ENCODE results near the gene PAX8. TPM values are rescaled to one million over a fixed set of nuclear protein-coding genes. Genes with fewer than 3 reads are reported as not detected.

PAX8 gene
- total and polyA plus RNA-seq, 2 donors (not counting 1 experiment from before 2014, with no cell fraction given) = 0.26 to 0.50 TPM

- no peak for DNase-seq (ENCODE audit: low read depth in 2 of 2)
- Histone ChIP-seq H3K36me3 (ENCODE audit: control insufficient read depth, insufficient read depth, low read length) (no peaks in the 10 kb centered on the region), H3K4me3 (replicated peaks in 1 of 4; ENCODE audit: control extremely low read depth in 1 of 4, insufficient read depth in 1 of 4, low read depth in 3 of 4, low read length in 4 of 4) (no peak overlapping the region), H3K9me3 (ENCODE audit: control insufficient read depth, insufficient read depth, low read depth, low read length) (no peaks in the 10 kb centered on the region), H2AFZ (ENCODE audit: low read length) (no peak overlapping the region), H3K9ac (ENCODE audit: insufficient read depth, low read length) (no peak overlapping the region), H3K27ac (ENCODE audit: insufficient read depth, low read length) (no peak overlapping the region), H3K27me3 (ENCODE audit: control insufficient read depth, insufficient read depth, low read length) (no peaks in the 10 kb centered on the region), H3K4me2 (ENCODE audit: extremely low read depth, insufficient read depth, low read length) (no peak overlapping the region), H3K4me1 (ENCODE audit: control insufficient read depth, extremely low read depth, insufficient read depth, low read length) (no peaks in the 10 kb centered on the region), H3K79me2 (ENCODE audit: control insufficient read depth, insufficient read depth, low read length) (no peaks in the 10 kb centered on the region), H4K20me1 (ENCODE audit: control insufficient read depth, extremely low read depth, insufficient read depth, low read length) (no peaks in the 10 kb centered on the region)
- TF ChIP-seq CTCF (conservative IDR thresholded peaks at IDR 0.05 in 1 of 2, IDR thresholded peaks at IDR 0.05 in 1 of 2; ENCODE audit: low read depth in 1 of 2, low read length in 2 of 2) (no peak), EZH2 (IDR thresholded peaks at IDR 0.05; ENCODE audit: low read length, missing control alignments) (no peak)
Measured at GRCh38 chr2:113174376-113174750, 104.4 kb downstream of the PAX8 start.

- H3K27ac ChIP-seq (ENCODE audit: insufficient read depth, low read length) = no peak within 1 kb of the TSS
- TF ChIP-seq CTCF (conservative IDR thresholded peaks at IDR 0.05 in 1 of 2, IDR thresholded peaks at IDR 0.05 in 1 of 2; ENCODE audit: low read depth in 1 of 2, low read length in 2 of 2) (no peak), EZH2 (IDR thresholded peaks at IDR 0.05; ENCODE audit: low read length, missing control alignments) (no peak)
Measured at GRCh38 chr2:113173542-113174375, 105.0 kb downstream of the PAX8 start, which contains the start of gene PSD4. PSD4 (plus strand) TSS chr2:113173971; CDS start chr2:113182457, 8,486 bp downstream.

GRCh38 chr2:113172721-113173541, 105.8 kb downstream of the PAX8 start:
- no peaks in the 10 kb centered on the region for H3K79me2 ChIP-seq (ENCODE audit: control insufficient read depth, insufficient read depth, low read length)
- DNase-seq (ENCODE audit: low read depth in 2 of 2) = no peak
- no peak overlapping the region for H3K27ac ChIP-seq (ENCODE audit: insufficient read depth, low read length)
- no peaks in the 10 kb centered on the region for H3K9me3 ChIP-seq (ENCODE audit: control insufficient read depth, insufficient read depth, low read depth, low read length)
- no peaks in the 10 kb centered on the region for H3K4me1 ChIP-seq (ENCODE audit: control insufficient read depth, extremely low read depth, insufficient read depth, low read length)
- H2AFZ ChIP-seq (ENCODE audit: low read length) = no peak overlapping the region
- no peak overlapping the region for H3K9ac ChIP-seq (ENCODE audit: insufficient read depth, low read length)
- H3K27me3 ChIP-seq (ENCODE audit: control insufficient read depth, insufficient read depth, low read length) = no peaks in the 10 kb centered on the region
- no peaks in the 10 kb centered on the region for H4K20me1 ChIP-seq (ENCODE audit: control insufficient read depth, extremely low read depth, insufficient read depth, low read length)
- TF ChIP-seq EZH2 (IDR thresholded peaks at IDR 0.05; ENCODE audit: low read length, missing control alignments) (no peak), CTCF (conservative IDR thresholded peaks at IDR 0.05 in 1 of 2, IDR thresholded peaks at IDR 0.05 in 1 of 2; ENCODE audit: low read depth in 1 of 2, low read length in 2 of 2) (no peak)
- no peak overlapping the region for H3K4me3 ChIP-seq (replicated peaks in 1 of 4; ENCODE audit: control extremely low read depth in 1 of 4, insufficient read depth in 1 of 4, low read depth in 3 of 4, low read length in 4 of 4)
- no peaks in the 10 kb centered on the region for H3K36me3 ChIP-seq (ENCODE audit: control insufficient read depth, insufficient read depth, low read length)
- H3K4me2 ChIP-seq (ENCODE audit: extremely low read depth, insufficient read depth, low read length) = no peak overlapping the region

More at GRCh38 chr2:113173542-113174375, 105.0 kb downstream of the PAX8 start, which contains the start of gene PSD4:
- no peak within 1 kb of the TSS for H3K4me2 ChIP-seq (ENCODE audit: extremely low read depth, insufficient read depth, low read length)
- no peak within 1 kb of the TSS for H2AFZ ChIP-seq (ENCODE audit: low read length)
- no peaks in the 10 kb centered on the region for H3K79me2 ChIP-seq (ENCODE audit: control insufficient read depth, insufficient read depth, low read length)
- no peaks in the 10 kb centered on the region for H3K4me1 ChIP-seq (ENCODE audit: control insufficient read depth, extremely low read depth, insufficient read depth, low read length)
- no peaks in the 10 kb centered on the region for H4K20me1 ChIP-seq (ENCODE audit: control insufficient read depth, extremely low read depth, insufficient read depth, low read length)
- no peak within 1 kb of the TSS for H3K4me3 ChIP-seq (replicated peaks in 1 of 4; ENCODE audit: control extremely low read depth in 1 of 4, insufficient read depth in 1 of 4, low read depth in 3 of 4, low read length in 4 of 4)
- H3K9me3 ChIP-seq (ENCODE audit: control insufficient read depth, insufficient read depth, low read depth, low read length) = no peaks in the 10 kb centered on the region
- H3K9ac ChIP-seq (ENCODE audit: insufficient read depth, low read length) = no peak within 1 kb of the TSS
- no peaks in the 10 kb centered on the region for H3K27me3 ChIP-seq (ENCODE audit: control insufficient read depth, insufficient read depth, low read length)
- H3K36me3 ChIP-seq (ENCODE audit: control insufficient read depth, insufficient read depth, low read length) = no peaks in the 10 kb centered on the region
- no peak for DNase-seq (ENCODE audit: low read depth in 2 of 2)
